HEK293 (cell line): ENCODE results near the gene CCM2L.

Source experiments
- CTCF ChIA-PET: fragments of 350-600 bp; formaldehyde crosslinking; extraction: SDS; loops from one replicate; lab custom pipeline; 2021; ENCODE audit warnings: antibody characterized with exemption; lab: Yijun Ruan, JAX
- POLR2A ChIA-PET: fragments of 300-600 bp; formaldehyde crosslinking; extraction: SDS; loops from one replicate; lab custom pipeline; 2020; ENCODE audit warnings: antibody characterized with exemption, inconsistent platforms; lab: Yijun Ruan, JAX
- H3K27ac ChIP-seq: fragments of 200-500 bp; sonication (Bioruptor generic); 2 replicates; pipeline ENCODE4 v1.5.1; 2014; ENCODE audit warnings: low read depth, low read length, control low read depth, inconsistent platforms; ENCODE audit errors: extremely low read depth
- H3K36me3 ChIP-seq, 2 experiments: fragments of 200-500 bp in 1 of 2; sonication (Bioruptor generic) in 1 of 2; 1 replicate in 1 of 2; 2 replicates in 1 of 2; pipeline ENCODE4 v1.5.1; 2014 to 2017; ENCODE audit warnings: inconsistent platforms in 2 of 2, low read length in 2 of 2; ENCODE audit not compliant: control insufficient read depth in 2 of 2, insufficient read depth in 1 of 2
- H3K4me1 ChIP-seq: fragments of 200-500 bp; sonication (Bioruptor generic); 2 replicates; pipeline ENCODE4 v1.5.1; 2014; ENCODE audit warnings: mild to moderate bottlenecking, low read length, inconsistent platforms; ENCODE audit not compliant: control insufficient read depth, insufficient read depth
- H3K4me3 ChIP-seq: 2 replicates; pipeline ENCODE4 v1.5.1; 2011; ENCODE audit warnings: low read depth, mild to moderate bottlenecking, control low read depth, low read length, moderate library complexity
- H3K9me3 ChIP-seq: fragments of 200-500 bp; sonication (Bioruptor generic); 2 replicates; pipeline ENCODE4 v1.5.1; 2014; ENCODE audit warnings: low read depth, low read length, inconsistent platforms; ENCODE audit not compliant: control insufficient read depth, insufficient read depth
- CTCF ChIP-seq: fragments of 450-650 bp; formaldehyde crosslinking; IDR thresholded peaks from 2 replicates; pipeline ENCODE4 v1.5.1; 2016; ENCODE audit warnings: missing biosample characterization, missing genetic modification characterization
- FEZF1 ChIP-seq: fragments of 450-650 bp; formaldehyde crosslinking; IDR thresholded peaks from 2 replicates; pipeline ENCODE4 v1.5.1; 2016; ENCODE audit warnings: missing biosample characterization, missing genetic modification characterization
- KLF1 ChIP-seq: fragments of 450-650 bp; formaldehyde crosslinking; IDR thresholded peaks from 2 replicates; pipeline ENCODE4 v1.5.1; 2016; ENCODE audit warnings: missing biosample characterization, missing genetic modification characterization
- PRDM10 ChIP-seq: fragments of 450-650 bp; formaldehyde crosslinking; IDR thresholded peaks from 2 replicates; pipeline ENCODE4 v1.5.1; 2016; ENCODE audit warnings: missing biosample characterization, missing genetic modification characterization
- PRDM4 ChIP-seq: fragments of 450-650 bp; formaldehyde crosslinking; IDR thresholded peaks from 2 replicates; pipeline ENCODE4 v1.5.1; 2017; ENCODE audit warnings: missing biosample characterization, missing genetic modification characterization
- REST ChIP-seq: fragments of 450-650 bp; formaldehyde crosslinking; IDR thresholded peaks from 2 replicates; pipeline ENCODE4 v1.5.1; 2016; ENCODE audit warnings: missing biosample characterization, missing genetic modification characterization
- SETDB1 ChIP-seq: IDR thresholded peaks from one replicate; pipeline ENCODE4 v1.6.1; 2017; ENCODE audit warnings: mild to moderate bottlenecking, low read length, moderate library complexity, mixed read lengths; ENCODE audit not compliant: insufficient read length
- ZFP37 ChIP-seq: fragments of 450-650 bp; formaldehyde crosslinking; IDR thresholded peaks from 2 replicates; pipeline ENCODE4 v1.5.1; 2016; ENCODE audit warnings: missing biosample characterization, missing genetic modification characterization
- ZNF157 ChIP-seq: fragments of 450-650 bp; formaldehyde crosslinking; IDR thresholded peaks from 2 replicates; pipeline ENCODE4 v1.5.1; 2016; ENCODE audit warnings: missing biosample characterization, missing genetic modification characterization
- ZNF169 ChIP-seq: fragments of 450-650 bp; formaldehyde crosslinking; IDR thresholded peaks from 2 replicates; pipeline ENCODE4 v1.5.1; 2016; ENCODE audit warnings: missing biosample characterization, missing genetic modification characterization
- ZNF26 ChIP-seq: fragments of 450-650 bp; formaldehyde crosslinking; IDR thresholded peaks from 2 replicates; pipeline ENCODE4 v1.5.1; 2016; ENCODE audit warnings: missing biosample characterization, missing genetic modification characterization
- ZNF341 ChIP-seq: fragments of 450-650 bp; formaldehyde crosslinking; IDR thresholded peaks from 2 replicates; pipeline ENCODE4; 2016; ENCODE audit warnings: low read depth, missing biosample characterization, missing genetic modification characterization
- ZNF350 ChIP-seq: fragments of 450-650 bp; formaldehyde crosslinking; IDR thresholded peaks from 2 replicates; pipeline ENCODE4 v1.5.0; 2017; ENCODE audit warnings: missing biosample characterization, mild to moderate bottlenecking, missing genetic modification characterization
- ZNF530 ChIP-seq: fragments of 450-650 bp; formaldehyde crosslinking; IDR thresholded peaks from 2 replicates; pipeline ENCODE4 v1.5.1; 2016; ENCODE audit warnings: low read depth, missing biosample characterization, missing genetic modification characterization
- ZNF558 ChIP-seq: fragments of 450-650 bp; formaldehyde crosslinking; IDR thresholded peaks from 2 replicates; pipeline ENCODE4 v1.5.1; 2016; ENCODE audit warnings: missing biosample characterization, missing genetic modification characterization
- ZNF621 ChIP-seq: fragments of 450-650 bp; formaldehyde crosslinking; IDR thresholded peaks from 2 replicates; pipeline ENCODE4 v1.5.1; 2017; ENCODE audit warnings: missing biosample characterization, missing genetic modification characterization
- ZNF639 ChIP-seq: fragments of 450-650 bp; formaldehyde crosslinking; IDR thresholded peaks from 2 replicates; pipeline ENCODE4 v1.5.1; 2016; ENCODE audit warnings: missing biosample characterization, missing genetic modification characterization
- ZNF792 ChIP-seq: fragments of 450-650 bp; formaldehyde crosslinking; IDR thresholded peaks from 2 replicates; pipeline ENCODE4 v1.5.1; 2016; ENCODE audit warnings: missing biosample characterization, missing genetic modification characterization
- ZNF837 ChIP-seq: fragments of 450-650 bp; formaldehyde crosslinking; IDR thresholded peaks from 2 replicates; pipeline ENCODE4 v1.5.1; 2016; ENCODE audit warnings: missing biosample characterization, missing genetic modification characterization

Gene CCM2L

GRCh38 chr20:32037929-32038328, 27.7 kb downstream of the CCM2L start (continued):
- TF ChIP-seq ZNF621 (tag by site-specific recombination) (peak; percentile 72; the same call in 1 of the 2 replicates), ZNF26 (tag by site-specific recombination) (no peak), ZNF558 (no peak), SETDB1 (no peak), ZNF341 (tag by site-specific recombination) (no peak), ZNF350 (tag by site-specific recombination) (no peak), ZNF530 (tag by site-specific recombination) (no peak), ZNF639 (tag by site-specific recombination) (no peak)

GRCh38 chr20:32040142-32040953, 30.1 kb downstream of the CCM2L start:
- H3K4me3 ChIP-seq = no peak overlapping the region
- ChIA-PET CTCF (interaction anchor here (0.7 to 4.9 kb wide), 3 partner anchors 9 to 341 kb away, joined by 3 to 26 read pairs (median 3); no protein-coding TSS in a partner anchor), POLR2A (interaction anchor here (0.7 kb wide), 1 partner anchor 155 kb away, joined by 5 read pairs; no protein-coding TSS in a partner anchor)
- no peak overlapping the region for H3K27ac ChIP-seq
- H3K36me3 ChIP-seq = no peaks in the 10 kb centered on the region
- H3K9me3 ChIP-seq = no peaks in the 10 kb centered on the region
- no peaks in the 10 kb centered on the region for H3K4me1 ChIP-seq
- TF ChIP-seq REST (tag by site-specific recombination) (no peak), PRDM4 (no peak), ZNF837 (no peak), CTCF (tag by site-specific recombination) (no peak), ZFP37 (tag by site-specific recombination) (no peak), ZNF157 (tag by site-specific recombination) (no peak), FEZF1 (tag by site-specific recombination) (peak; percentile 77), ZNF26 (tag by site-specific recombination) (no peak), KLF1 (tag by site-specific recombination) (peak; percentile 59), ZNF792 (tag by site-specific recombination) (no peak), ZNF169 (tag by site-specific recombination) (no peak), PRDM10 (tag by site-specific recombination) (peak; percentile 42; the same call in 1 of the 2 replicates)
